ENCODE measurements around the gene YPEL5.

DNA sequence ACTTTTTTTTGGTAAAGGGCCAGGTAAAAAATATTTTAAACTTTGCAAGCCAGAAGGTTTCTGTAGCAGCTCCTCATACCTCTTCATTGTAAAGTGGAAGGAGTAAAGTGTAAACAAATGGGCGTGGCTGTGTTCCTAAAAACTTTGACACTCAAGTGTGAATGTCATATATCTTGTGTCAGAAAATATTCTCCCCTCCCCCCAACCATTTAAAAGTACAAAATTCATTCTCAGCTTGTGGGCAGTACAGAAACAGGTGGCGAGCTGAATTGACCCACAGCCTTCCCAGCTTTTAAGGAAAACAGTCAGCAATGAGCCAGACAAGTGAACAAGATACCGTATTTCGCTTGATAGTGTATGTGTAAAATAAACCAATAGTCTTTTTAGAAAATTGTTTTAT is 4.0 kb downstream of the YPEL5 start:
- TF ChIP-seq EZH2 (IDR thresholded peaks at IDR 0.05; ENCODE audit: low read length, missing control alignments) = no peak
- TF ChIP-seq, protein P1, sequence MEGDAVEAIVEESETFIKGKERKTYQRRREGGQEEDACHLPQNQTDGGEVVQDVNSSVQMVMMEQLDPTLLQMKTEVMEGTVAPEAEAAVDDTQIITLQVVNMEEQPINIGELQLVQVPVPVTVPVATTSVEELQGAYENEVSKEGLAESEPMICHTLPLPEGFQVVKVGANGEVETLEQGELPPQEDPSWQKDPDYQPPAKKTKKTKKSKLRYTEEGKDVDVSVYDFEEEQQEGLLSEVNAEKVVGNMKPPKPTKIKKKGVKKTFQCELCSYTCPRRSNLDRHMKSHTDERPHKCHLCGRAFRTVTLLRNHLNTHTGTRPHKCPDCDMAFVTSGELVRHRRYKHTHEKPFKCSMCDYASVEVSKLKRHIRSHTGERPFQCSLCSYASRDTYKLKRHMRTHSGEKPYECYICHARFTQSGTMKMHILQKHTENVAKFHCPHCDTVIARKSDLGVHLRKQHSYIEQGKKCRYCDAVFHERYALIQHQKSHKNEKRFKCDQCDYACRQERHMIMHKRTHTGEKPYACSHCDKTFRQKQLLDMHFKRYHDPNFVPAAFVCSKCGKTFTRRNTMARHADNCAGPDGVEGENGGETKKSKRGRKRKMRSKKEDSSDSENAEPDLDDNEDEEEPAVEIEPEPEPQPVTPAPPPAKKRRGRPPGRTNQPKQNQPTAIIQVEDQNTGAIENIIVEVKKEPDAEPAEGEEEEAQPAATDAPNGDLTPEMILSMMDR (conservative IDR thresholded peaks at IDR 0.05 in 1 of 2, IDR thresholded peaks at IDR 0.05 in 1 of 2; ENCODE audit: low read depth in 1 of 2, low read length in 2 of 2) = no peak

Data from fibroblast of lung (primary cell).